NCI-H748 treated with DMSO at 0.1 percent for 48 hours (cell line): ENCODE data around the gene LRFN2.

Experiments
- DNase-seq: peaks from one replicate; lab custom pipeline; 2025; lab: John Stamatoyannopoulos, UW

Gene LRFN2

GRCh38 chr6:40517654-40518053 is 69.5 kb downstream of the LRFN2 start:
- no peak for DNase-seq

GRCh38 chr6:40516429-40516828 is 70.7 kb downstream of the LRFN2 start:
- DNase-seq = no peak

- no peak for DNase-seq
Measured at GRCh38 chr6:40512340-40512739, 74.8 kb downstream of the LRFN2 start.

- no peak for DNase-seq
Measured at GRCh38 chr6:40511884-40512283, 75.3 kb downstream of the LRFN2 start.

- no peak for DNase-seq
Measured at GRCh38 chr6:40510442-40510841, 76.7 kb downstream of the LRFN2 start.

- DNase-seq = no peak
Measured at GRCh38 chr6:40509716-40510260, 77.4 kb downstream of the LRFN2 start.

GRCh38 chr6:40509086-40509485 is 78.1 kb downstream of the LRFN2 start:
- no peak for DNase-seq

GRCh38 chr6:40506954-40507353 is 80.2 kb downstream of the LRFN2 start:
- DNase-seq = no peak

GRCh38 chr6:40505191-40505810 is 81.9 kb downstream of the LRFN2 start:
- no peak for DNase-seq

GRCh38 chr6:40504274-40504673 is 82.9 kb downstream of the LRFN2 start:
- DNase-seq = no peak

GRCh38 chr6:40500227-40500626 is 86.9 kb downstream of the LRFN2 start:
- no peak for DNase-seq

GRCh38 chr6:40499215-40499614 is 87.9 kb downstream of the LRFN2 start:
- no peak for DNase-seq

- DNase-seq = no peak
Measured at GRCh38 chr6:40498148-40498547, 89.0 kb downstream of the LRFN2 start.

GRCh38 chr6:40492187-40492586 is 95.0 kb downstream of the LRFN2 start:
- no peak for DNase-seq

- DNase-seq = no peak
Measured at GRCh38 chr6:40490508-40490907, 96.7 kb downstream of the LRFN2 start.

- no peak for DNase-seq
Measured at GRCh38 chr6:40489798-40490197, 97.4 kb downstream of the LRFN2 start.

- DNase-seq = no peak
Measured at GRCh38 chr6:40486576-40486975, 100.6 kb downstream of the LRFN2 start.

- DNase-seq = no peak
Measured at GRCh38 chr6:40485795-40486194, 101.4 kb downstream of the LRFN2 start.

- DNase-seq = peak; percentile 12
Measured at GRCh38 chr6:40485300-40485699, 101.9 kb downstream of the LRFN2 start.

GRCh38 chr6:40484066-40484465 is 103.1 kb downstream of the LRFN2 start:
- no peak for DNase-seq

- no peak for DNase-seq
Measured at GRCh38 chr6:40482532-40482931, 104.6 kb downstream of the LRFN2 start.

GRCh38 chr6:40480678-40481077 is 106.5 kb downstream of the LRFN2 start:
- DNase-seq = no peak

- no peak for DNase-seq
Measured at GRCh38 chr6:40479706-40480105, 107.5 kb downstream of the LRFN2 start.
